Activated CD4-positive, alpha-beta T cell treated with anti-CD3 and anti-CD28 coated beads, Interleukin-2, amount 10 ng/mL, durations not matched to agents 24 days and 14 days (primary cell): ENCODE data around the gene TTLL11. TPM values are rescaled to one million over a fixed set of nuclear protein-coding genes. Genes with fewer than 3 reads are reported as not detected.

ENCODE experiments used
- DNase-seq: peaks from one replicate; pipeline ENCODE4 v3.0.0; 2022
- H3K27ac Mint-ChIP-seq: one replicate; pipeline ENCODE4 v1.8.0; 2022; ENCODE audit warnings: mild to moderate bottlenecking, mixed read lengths
- H3K27me3 Mint-ChIP-seq: one replicate; pipeline ENCODE4 v1.8.0; 2022; ENCODE audit warnings: mixed read lengths
- H3K36me3 Mint-ChIP-seq: one replicate; pipeline ENCODE4 v1.8.0; 2022; ENCODE audit warnings: low read depth, mild to moderate bottlenecking, mixed read lengths
- H3K4me1 Mint-ChIP-seq: one replicate; pipeline ENCODE4 v1.8.0; 2021; ENCODE audit warnings: mixed read lengths
- H3K4me3 Mint-ChIP-seq: one replicate; pipeline ENCODE4 v1.8.0; 2022; ENCODE audit warnings: mild to moderate bottlenecking, moderate library complexity, mixed read lengths
- H3K9me3 Mint-ChIP-seq: one replicate; pipeline ENCODE4 v1.8.0; 2021; ENCODE audit warnings: mixed read lengths
- intact Hi-C: fragments of 100-400 bp; cut with micrococcal nuclease; formaldehyde crosslinking; loops from one replicate; pipeline ENCODE4 v1.15.1; 2023
- total RNA-seq: library from RNA; stranded (reverse); gene quantifications from 2 replicates; pipeline ENCODE4 v1.2.3, GENCODE V29; 2022

Gene TTLL11
- total RNA-seq, 1 donor from 2014 or later, result 2.4 TPM

GRCh38 chr9:121840838-121841760 lies 252.0 kb downstream of the TTLL11 start:
- no peaks in the 10 kb centered on the region for H3K4me1 Mint-ChIP-seq
- DNase-seq, result no peak
- intact Hi-C loops, result no loop called here
- H3K9me3 Mint-ChIP-seq, result no peaks in the 10 kb centered on the region
- H3K36me3 Mint-ChIP-seq, result no peaks in the 10 kb centered on the region
- peaks cover 7% of the 10 kb centered on the region for H3K27me3 Mint-ChIP-seq
- H3K27ac Mint-ChIP-seq, result no peak overlapping the region
- H3K4me3 Mint-ChIP-seq, result no peak overlapping the region

- Mint-ChIP-seq H3K4me3 (no peak overlapping the region), H3K27me3 (peaks cover 6% of the 10 kb centered on the region), H3K9me3 (no peaks in the 10 kb centered on the region), H3K4me1 (no peaks in the 10 kb centered on the region), H3K27ac (no peak overlapping the region), H3K36me3 (no peaks in the 10 kb centered on the region)
- no peak for DNase-seq
- intact Hi-C loops, result no loop called here
Measured at GRCh38 chr9:121839726-121840500, 253.2 kb downstream of the TTLL11 start.

GRCh38 chr9:121838746-121839669 lies 254.1 kb downstream of the TTLL11 start:
- no peaks in the 10 kb centered on the region for H3K4me1 Mint-ChIP-seq
- no peak overlapping the region for H3K27ac Mint-ChIP-seq
- H3K9me3 Mint-ChIP-seq, result no peaks in the 10 kb centered on the region
- no peak overlapping the region for H3K4me3 Mint-ChIP-seq
- no peaks in the 10 kb centered on the region for H3K36me3 Mint-ChIP-seq
- no peak for DNase-seq
- H3K27me3 Mint-ChIP-seq, result no peaks in the 10 kb centered on the region
- intact Hi-C loops, result no loop called here

GRCh38 chr9:121837113-121837961 lies 255.8 kb downstream of the TTLL11 start:
- no peak for DNase-seq
- H3K27ac Mint-ChIP-seq, result no peak overlapping the region
- no peaks in the 10 kb centered on the region for H3K4me1 Mint-ChIP-seq
- no peak overlapping the region for H3K4me3 Mint-ChIP-seq
- H3K27me3 Mint-ChIP-seq, result no peaks in the 10 kb centered on the region
- intact Hi-C loops, result no loop called here
- H3K9me3 Mint-ChIP-seq, result no peaks in the 10 kb centered on the region
- no peaks in the 10 kb centered on the region for H3K36me3 Mint-ChIP-seq

- Mint-ChIP-seq H3K4me1 (no peaks in the 10 kb centered on the region), H3K4me3 (no peak overlapping the region), H3K27me3 (no peaks in the 10 kb centered on the region), H3K9me3 (no peaks in the 10 kb centered on the region), H3K36me3 (no peaks in the 10 kb centered on the region), H3K27ac (no peak overlapping the region)
- intact Hi-C loops, result no loop called here
- DNase-seq, result no peak
Measured at GRCh38 chr9:121836366-121836885, 256.7 kb downstream of the TTLL11 start.

- no peaks in the 10 kb centered on the region for H3K4me1 Mint-ChIP-seq
- H3K27ac Mint-ChIP-seq, result no peak overlapping the region
- no peak for DNase-seq
- no peaks in the 10 kb centered on the region for H3K9me3 Mint-ChIP-seq
- H3K27me3 Mint-ChIP-seq, result no peaks in the 10 kb centered on the region
- no peak overlapping the region for H3K4me3 Mint-ChIP-seq
- H3K36me3 Mint-ChIP-seq, result no peaks in the 10 kb centered on the region
- intact Hi-C loops, result no loop called here
Measured at GRCh38 chr9:121835587-121836365, 257.3 kb downstream of the TTLL11 start.

GRCh38 chr9:121833061-121833460 lies 260.0 kb downstream of the TTLL11 start:
- no peak for DNase-seq
- intact Hi-C loops, result no loop called here
- H3K4me1 Mint-ChIP-seq, result no peaks in the 10 kb centered on the region
- no peak overlapping the region for H3K4me3 Mint-ChIP-seq
- no peaks in the 10 kb centered on the region for H3K9me3 Mint-ChIP-seq
- H3K27me3 Mint-ChIP-seq, result no peaks in the 10 kb centered on the region
- no peak overlapping the region for H3K27ac Mint-ChIP-seq
- no peaks in the 10 kb centered on the region for H3K36me3 Mint-ChIP-seq

- intact Hi-C loops, result no loop called here
- H3K4me3 Mint-ChIP-seq, result no peak overlapping the region
- no peaks in the 10 kb centered on the region for H3K9me3 Mint-ChIP-seq
- DNase-seq, result no peak
- no peaks in the 10 kb centered on the region for H3K4me1 Mint-ChIP-seq
- H3K36me3 Mint-ChIP-seq, result no peaks in the 10 kb centered on the region
- no peaks in the 10 kb centered on the region for H3K27me3 Mint-ChIP-seq
- H3K27ac Mint-ChIP-seq, result no peak overlapping the region
Measured at GRCh38 chr9:121831869-121832268, 261.2 kb downstream of the TTLL11 start.

GRCh38 chr9:121830441-121831140 lies 262.5 kb downstream of the TTLL11 start:
- Mint-ChIP-seq H3K4me1 (no peaks in the 10 kb centered on the region), H3K9me3 (no peaks in the 10 kb centered on the region), H3K27ac (no peak overlapping the region), H3K4me3 (no peak overlapping the region), H3K27me3 (no peaks in the 10 kb centered on the region), H3K36me3 (no peaks in the 10 kb centered on the region)
- intact Hi-C loops, result no loop called here
- DNase-seq, result no peak

GRCh38 chr9:121827251-121827967 lies 265.7 kb downstream of the TTLL11 start:
- H3K27ac Mint-ChIP-seq, result no peak overlapping the region
- H3K4me1 Mint-ChIP-seq, result no peaks in the 10 kb centered on the region
- DNase-seq, result no peak
- no peaks in the 10 kb centered on the region for H3K27me3 Mint-ChIP-seq
- intact Hi-C loops, result no loop called here
- H3K4me3 Mint-ChIP-seq, result no peak overlapping the region
- no peaks in the 10 kb centered on the region for H3K9me3 Mint-ChIP-seq
- H3K36me3 Mint-ChIP-seq, result no peaks in the 10 kb centered on the region

- H3K9me3 Mint-ChIP-seq, result no peaks in the 10 kb centered on the region
- H3K27ac Mint-ChIP-seq, result no peak overlapping the region
- DNase-seq, result no peak
- H3K4me1 Mint-ChIP-seq, result no peaks in the 10 kb centered on the region
- no peak overlapping the region for H3K4me3 Mint-ChIP-seq
- H3K27me3 Mint-ChIP-seq, result no peaks in the 10 kb centered on the region
- intact Hi-C loops, result no loop called here
- H3K36me3 Mint-ChIP-seq, result no peaks in the 10 kb centered on the region
Measured at GRCh38 chr9:121826711-121827110, 266.4 kb downstream of the TTLL11 start.
